Measurements from ENCODE around the gene TMEM196. TPM values are rescaled to one million over a fixed set of nuclear protein-coding genes. Genes with fewer than 3 reads are reported as not detected.

The TMEM196 gene
- total and polyA plus RNA-seq, 4 donors: not detected

- WGBS: 63% methylated on average over 2 of the region's 2 CpGs
- Histone ChIP-seq H3K36me3 (ENCODE audit: control insufficient read depth in 4 of 4, insufficient read depth in 3 of 4, low read depth in 1 of 4, low read length in 3 of 4) (no peaks in the 10 kb centered on the region), H3K4me3 (ENCODE audit: low read depth in 1 of 3, low read length in 3 of 3) (no peak overlapping the region), H3K9ac (ENCODE audit: low read depth in 1 of 2, low read length in 2 of 2) (no peak overlapping the region), H3K27me3 (ENCODE audit: control insufficient read depth in 4 of 4, insufficient read depth in 4 of 4, low read length in 3 of 4) (no peaks in the 10 kb centered on the region), H3K27ac (ENCODE audit: low read depth in 1 of 2, low read length in 2 of 2) (no peak overlapping the region), H3K9me3 (ENCODE audit: control insufficient read depth in 4 of 4, low read length in 3 of 4) (no peaks in the 10 kb centered on the region), H3K4me1 (ENCODE audit: control insufficient read depth in 4 of 4, insufficient read depth in 4 of 4, low read length in 3 of 4) (no peaks in the 10 kb centered on the region)
- DNase-seq (ENCODE audit: low spot score): no peak
- TF ChIP-seq GABPA (IDR thresholded peaks at IDR 0.05 in 1 of 2, conservative IDR thresholded peaks at IDR 0.05 in 1 of 2): no peak
- TF ChIP-seq REST (IDR thresholded peaks at IDR 0.05): no peak
Observed at GRCh38 chr7:19815546-19815945, 42.1 kb upstream of the TMEM196 start.

GRCh38 chr7:19814776-19815175, 41.4 kb upstream of the TMEM196 start:
- no peak for TF ChIP-seq JUND (IDR thresholded peaks at IDR 0.05)
- no peak for TF ChIP-seq SP1 (IDR thresholded peaks at IDR 0.05)
- no peak for TF ChIP-seq EGR1 (IDR thresholded peaks at IDR 0.05; ENCODE audit: low read depth in 2 of 2)
- no peak for TF ChIP-seq HNF4A (conservative IDR thresholded peaks at IDR 0.05)
- TF ChIP-seq FOXA2 (IDR thresholded peaks at IDR 0.05): no peak
- no peak for TF ChIP-seq GABPA (IDR thresholded peaks at IDR 0.05 in 1 of 2, conservative IDR thresholded peaks at IDR 0.05 in 1 of 2)
- TF ChIP-seq FOXA1 (IDR thresholded peaks at IDR 0.05): no peak
- TF ChIP-seq NR2F2 (IDR thresholded peaks at IDR 0.05): no peak
- TF ChIP-seq RAD21 (IDR thresholded peaks at IDR 0.05): no peak
- TF ChIP-seq RXRA (IDR thresholded peaks at IDR 0.05): no peak
- H3K27me3 ChIP-seq (ENCODE audit: control insufficient read depth in 4 of 4, insufficient read depth in 4 of 4, low read length in 3 of 4): no peaks in the 10 kb centered on the region
- WGBS: 65% methylated on average over 2 of the region's 2 CpGs
- no peak for DNase-seq (ENCODE audit: low spot score)
- H3K9me3 ChIP-seq (ENCODE audit: control insufficient read depth in 4 of 4, low read length in 3 of 4): no peaks in the 10 kb centered on the region
- H3K4me3 ChIP-seq (ENCODE audit: low read depth in 1 of 3, low read length in 3 of 3): no peak overlapping the region
- no peak overlapping the region for H3K27ac ChIP-seq (ENCODE audit: low read depth in 1 of 2, low read length in 2 of 2)
- no peaks in the 10 kb centered on the region for H3K36me3 ChIP-seq (ENCODE audit: control insufficient read depth in 4 of 4, insufficient read depth in 3 of 4, low read depth in 1 of 4, low read length in 3 of 4)
- H3K9ac ChIP-seq (ENCODE audit: low read depth in 1 of 2, low read length in 2 of 2): no peak overlapping the region
- no peaks in the 10 kb centered on the region for H3K4me1 ChIP-seq (ENCODE audit: control insufficient read depth in 4 of 4, insufficient read depth in 4 of 4, low read length in 3 of 4)

GRCh38 chr7:19811386-19811785, 38.0 kb upstream of the TMEM196 start:
- 48% methylated on average over 1 of the region's 1 CpG for WGBS
- no peak overlapping the region for H3K27ac ChIP-seq (ENCODE audit: low read depth in 1 of 2, low read length in 2 of 2)
- DNase-seq (ENCODE audit: low spot score): no peak
- H3K4me1 ChIP-seq (ENCODE audit: control insufficient read depth in 4 of 4, insufficient read depth in 4 of 4, low read length in 3 of 4): no peaks in the 10 kb centered on the region
- no peak overlapping the region for H3K4me3 ChIP-seq (ENCODE audit: low read depth in 1 of 3, low read length in 3 of 3)
- H3K36me3 ChIP-seq (ENCODE audit: control insufficient read depth in 4 of 4, insufficient read depth in 3 of 4, low read depth in 1 of 4, low read length in 3 of 4): no peaks in the 10 kb centered on the region
- H3K27me3 ChIP-seq (ENCODE audit: control insufficient read depth in 4 of 4, insufficient read depth in 4 of 4, low read length in 3 of 4): no peaks in the 10 kb centered on the region
- no peaks in the 10 kb centered on the region for H3K9me3 ChIP-seq (ENCODE audit: control insufficient read depth in 4 of 4, low read length in 3 of 4)
- H3K9ac ChIP-seq (ENCODE audit: low read depth in 1 of 2, low read length in 2 of 2): no peak overlapping the region
- no peak for TF ChIP-seq RXRA (IDR thresholded peaks at IDR 0.05)
- TF ChIP-seq FOXA2 (IDR thresholded peaks at IDR 0.05): no peak
- TF ChIP-seq MAX (IDR thresholded peaks at IDR 0.05): no peak
- TF ChIP-seq RAD21 (IDR thresholded peaks at IDR 0.05): no peak
- no peak for TF ChIP-seq EGR1 (IDR thresholded peaks at IDR 0.05; ENCODE audit: low read depth in 2 of 2)
- TF ChIP-seq SP1 (IDR thresholded peaks at IDR 0.05): no peak
- no peak for TF ChIP-seq HNF4G (IDR thresholded peaks at IDR 0.05)
- TF ChIP-seq HNF4A (conservative IDR thresholded peaks at IDR 0.05): no peak
- TF ChIP-seq REST (IDR thresholded peaks at IDR 0.05): no peak
- TF ChIP-seq CTCF (IDR thresholded peaks at IDR 0.05; ENCODE audit: low read depth, low read length, missing input control): no peak
- no peak for TF ChIP-seq YY1 (IDR thresholded peaks at IDR 0.05)
- no peak for TF ChIP-seq TAF1 (conservative IDR thresholded peaks at IDR 0.05)
- TF ChIP-seq ATF3 (IDR thresholded peaks at IDR 0.05): no peak
